Erythroblast (primary cell): ENCODE measurements around the gene NEIL3.

Experiments
- GATA1 ChIP-seq: IDR thresholded peaks from 2 replicates; pipeline ENCODE4 v1.6.1; 2011; ENCODE audit warnings: low read depth, mild to moderate bottlenecking, control low read depth, low read length, moderate library complexity
- POLR2A ChIP-seq: IDR thresholded peaks from 2 replicates; pipeline ENCODE4 v1.6.1; 2011; ENCODE audit warnings: mild to moderate bottlenecking, low read length

GRCh38 chr4:177301126-177301639 is 8.5 kb upstream of the NEIL3 start:
- TF ChIP-seq POLR2A: no peak
- no peak for TF ChIP-seq GATA1
